DMS53 treated with DMSO at 0.1 percent for 48 hours (cell line): ENCODE results near the gene DOLK.
A peak's percentile ranks its signal among the peaks of the same experiment; 100 is the strongest.

Experiments used
- DNase-seq: peaks from one replicate; lab custom pipeline; 2025; ENCODE audit not compliant: unreplicated experiment; lab: John Stamatoyannopoulos, UW

Gene DOLK

GRCh38 chr9:128936171-128936865, 11.1 kb downstream of the DOLK start:
- no peak for DNase-seq

- no peak for DNase-seq
Observed at GRCh38 chr9:128933731-128934130, 13.7 kb downstream of the DOLK start.

GRCh38 chr9:128929560-128929959, 17.8 kb downstream of the DOLK start:
- DNase-seq = no peak

GRCh38 chr9:128928624-128929023, 18.8 kb downstream of the DOLK start:
- DNase-seq = no peak

GRCh38 chr9:128927731-128928411, 19.5 kb downstream of the DOLK start:
- DNase-seq = peak; percentile 51

GRCh38 chr9:128923493-128923883, 23.9 kb downstream of the DOLK start:
- no peak for DNase-seq

GRCh38 chr9:128921881-128922763, 25.3 kb downstream of the DOLK start:
- no peak for DNase-seq

GRCh38 chr9:128920381-128921058, 26.9 kb downstream of the DOLK start, which contains the start of gene PHYHD1:
PHYHD1 (plus strand) TSS chr9:128920982; CDS start chr9:128922324, 1,342 bp downstream.
- DNase-seq = no peak

GRCh38 chr9:128919402-128920089, 27.9 kb downstream of the DOLK start:
- no peak for DNase-seq

GRCh38 chr9:128918921-128919320, 28.5 kb downstream of the DOLK start:
- DNase-seq = no peak

GRCh38 chr9:128917151-128917849, 30.1 kb downstream of the DOLK start:
- no peak for DNase-seq

- no peak for DNase-seq
Observed at GRCh38 chr9:128916745-128917144, 30.7 kb downstream of the DOLK start.

- DNase-seq = no peak
Observed at GRCh38 chr9:128916204-128916603, 31.2 kb downstream of the DOLK start.

- no peak for DNase-seq
Observed at GRCh38 chr9:128913995-128914772, 33.2 kb downstream of the DOLK start.

- no peak for DNase-seq
Observed at GRCh38 chr9:128913048-128913900, 34.1 kb downstream of the DOLK start.

GRCh38 chr9:128912270-128912853, 35.0 kb downstream of the DOLK start:
- DNase-seq = no peak

GRCh38 chr9:128911529-128912035, 35.8 kb downstream of the DOLK start:
- no peak for DNase-seq

- no peak for DNase-seq
Observed at GRCh38 chr9:128910906-128911305, 36.5 kb downstream of the DOLK start.
